ENCODE data around the gene DENND4A. TPM values are rescaled to one million over a fixed set of nuclear protein-coding genes. Genes with fewer than 3 reads are reported as not detected.

DENND4A gene
- total and polyA plus RNA-seq, 9 of the 15 experiments (the other 6 are each of a cell fraction or from before 2014, with no cell fraction given): 6.8 to 32.3 (median 19.9) TPM

DNA sequence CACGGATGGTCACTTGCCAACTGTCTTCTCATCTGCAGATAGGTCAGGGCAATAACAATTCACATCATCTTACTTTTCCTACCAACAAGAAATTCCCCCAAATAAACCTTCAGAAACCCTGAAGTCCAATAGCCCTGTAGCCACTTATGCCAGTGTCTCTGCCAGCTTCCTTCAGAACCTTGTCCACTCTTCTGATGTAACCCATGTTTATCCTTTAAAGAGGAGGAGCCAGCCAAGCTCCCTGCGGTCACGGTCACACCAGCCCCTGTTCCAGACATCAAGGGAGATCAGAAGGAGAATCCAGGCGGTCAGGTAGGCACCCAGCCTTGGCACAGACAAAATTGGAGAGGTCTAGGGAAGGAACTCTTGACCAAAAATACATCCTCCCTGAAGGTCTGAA, 146.7 kb downstream of the DENND4A start:
- ATAC-seq (no peak), FAIRE-seq (no peak), DNase-seq (ENCODE audit: extremely low read depth in 1 of 4, low spot score in 3 of 4) (no peak)
- ChIA-PET POLR2A (interaction anchor here (1.2 kb wide), 1 partner anchor 24 kb away, joined by 3 read pairs; no protein-coding TSS in a partner anchor), CTCF (ENCODE audit: low intra/inter-chr PET ratio) (no interaction called here)
- no peaks in the 10 kb centered on the region for H3K9me1 ChIP-seq (ENCODE audit: control insufficient read depth, insufficient read depth, low read length)
- no peak overlapping the region for H3K4me3 ChIP-seq
- no peak overlapping the region; a peak in 1 of 4 replicates for H3K9ac ChIP-seq (ENCODE audit: insufficient read depth in 1 of 2, low read depth in 2 of 2, low read length in 2 of 2)
- intact Hi-C loops (cut with micrococcal nuclease): no loop called here
- H3K27me3 ChIP-seq (ENCODE audit: control insufficient read depth in 2 of 2, insufficient read depth in 2 of 2, low read length in 2 of 2): no peaks in the 10 kb centered on the region
- H3K79me2 ChIP-seq (ENCODE audit: control insufficient read depth, insufficient read depth, low read length): no peaks in the 10 kb centered on the region
- 34% methylated on average over 3 of the region's 4 CpGs for WGBS (ENCODE audit: insufficient coverage, low coverage, missing lambda C conversion rate)
- no peaks in the 10 kb centered on the region for H3K36me3 ChIP-seq (ENCODE audit: control insufficient read depth, insufficient read depth, low read length)
- H3K4me1 ChIP-seq (replicated peaks in 1 of 2; ENCODE audit: control insufficient read depth in 2 of 2, insufficient read depth in 2 of 2, low read length in 2 of 2): no peaks in the 10 kb centered on the region
- H3K27ac ChIP-seq (ENCODE audit: extremely low read depth, low read depth, low read length): no peak overlapping the region
- TF ChIP-seq CAMTA2 (CRISPR knock-in tag; conservative IDR thresholded peaks at IDR 0.05) (no peak), NFE2 (IDR thresholded peaks at IDR 0.05; ENCODE audit: low read depth) (no peak), ZKSCAN1 (IDR thresholded peaks at IDR 0.05; ENCODE audit: low read depth, low read length) (no peak)
- no peak overlapping the region for H3K4me2 ChIP-seq (ENCODE audit: insufficient read depth, low read length)
- BruUV-seq (replicated peaks): no TSS peak
- no peaks in the 10 kb centered on the region for H4K20me1 ChIP-seq (replicated peaks; ENCODE audit: control insufficient read depth, insufficient read depth, low read length)
- in situ Hi-C loops (cut with MboI): loop anchor here (25.0 kb wide), 1 partner anchor 217 kb away; the partner anchor contains the start of gene RAB11A
- H3K9me3 ChIP-seq (replicated peaks; ENCODE audit: control insufficient read depth, insufficient read depth, low read depth, low read length): no peaks in the 10 kb centered on the region
- no peak overlapping the region for H2AFZ ChIP-seq (ENCODE audit: low read depth, low read length)

DNA sequence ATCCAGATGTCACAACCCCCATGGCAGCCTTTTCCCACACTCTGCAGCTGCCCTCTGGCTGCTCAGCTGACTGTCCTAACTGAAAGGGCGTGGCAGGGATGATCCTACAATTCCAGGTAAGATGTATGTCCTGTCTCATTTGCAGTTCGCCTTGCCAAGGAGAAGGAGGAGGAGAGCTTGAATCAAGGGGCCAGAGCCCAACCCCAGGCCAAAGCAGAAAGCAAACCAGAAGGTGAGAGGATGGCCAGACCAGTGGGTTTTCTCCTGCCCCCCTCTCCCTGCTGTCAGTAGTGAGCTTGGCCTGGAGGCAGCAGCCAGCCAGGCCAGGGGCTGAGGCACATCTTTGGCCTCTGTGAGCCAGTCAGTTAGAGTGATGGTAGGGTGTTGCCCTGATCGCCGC, 147.8 kb downstream of the DENND4A start:
- TF ChIP-seq ZNF79 (CRISPR knock-in tag; IDR thresholded peaks at IDR 0.05; ENCODE audit: low read depth) (no peak), MAFG (tag; conservative IDR thresholded peaks at IDR 0.05) (no peak)
- TF ChIP-seq, protein P1, sequence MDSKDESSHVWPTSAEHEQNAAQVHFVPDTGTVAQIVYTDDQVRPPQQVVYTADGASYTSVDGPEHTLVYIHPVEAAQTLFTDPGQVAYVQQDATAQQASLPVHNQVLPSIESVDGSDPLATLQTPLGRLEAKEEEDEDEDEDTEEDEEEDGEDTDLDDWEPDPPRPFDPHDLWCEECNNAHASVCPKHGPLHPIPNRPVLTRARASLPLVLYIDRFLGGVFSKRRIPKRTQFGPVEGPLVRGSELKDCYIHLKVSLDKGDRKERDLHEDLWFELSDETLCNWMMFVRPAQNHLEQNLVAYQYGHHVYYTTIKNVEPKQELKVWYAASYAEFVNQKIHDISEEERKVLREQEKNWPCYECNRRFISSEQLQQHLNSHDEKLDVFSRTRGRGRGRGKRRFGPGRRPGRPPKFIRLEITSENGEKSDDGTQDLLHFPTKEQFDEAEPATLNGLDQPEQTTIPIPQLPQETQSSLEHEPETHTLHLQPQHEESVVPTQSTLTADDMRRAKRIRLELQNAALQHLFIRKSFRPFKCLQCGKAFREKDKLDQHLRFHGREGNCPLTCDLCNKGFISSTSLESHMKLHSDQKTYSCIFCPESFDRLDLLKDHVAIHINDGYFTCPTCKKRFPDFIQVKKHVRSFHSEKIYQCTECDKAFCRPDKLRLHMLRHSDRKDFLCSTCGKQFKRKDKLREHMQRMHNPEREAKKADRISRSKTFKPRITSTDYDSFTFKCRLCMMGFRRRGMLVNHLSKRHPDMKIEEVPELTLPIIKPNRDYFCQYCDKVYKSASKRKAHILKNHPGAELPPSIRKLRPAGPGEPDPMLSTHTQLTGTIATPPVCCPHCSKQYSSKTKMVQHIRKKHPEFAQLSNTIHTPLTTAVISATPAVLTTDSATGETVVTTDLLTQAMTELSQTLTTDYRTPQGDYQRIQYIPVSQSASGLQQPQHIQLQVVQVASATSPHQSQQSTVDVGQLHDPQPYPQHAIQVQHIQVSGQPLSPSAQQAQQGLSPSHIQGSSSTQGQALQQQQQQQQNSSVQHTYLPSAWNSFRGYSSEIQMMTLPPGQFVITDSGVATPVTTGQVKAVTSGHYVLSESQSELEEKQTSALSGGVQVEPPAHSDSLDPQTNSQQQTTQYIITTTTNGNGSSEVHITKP (IDR thresholded peaks at IDR 0.05; ENCODE audit: partially characterized antibody): peak; percentile 65
- Histone ChIP-seq H2AFZ (ENCODE audit: low read depth, low read length) (no peak overlapping the region), H4K20me1 (replicated peaks; ENCODE audit: control insufficient read depth, insufficient read depth, low read length) (no peaks in the 10 kb centered on the region), H3K9ac (ENCODE audit: insufficient read depth in 1 of 2, low read depth in 2 of 2, low read length in 2 of 2) (peak overlapping the region in 1 of 2 experiments; percentile 59; a peak in 2 of 4 replicates), H3K9me1 (ENCODE audit: control insufficient read depth, insufficient read depth, low read length) (no peaks in the 10 kb centered on the region), H3K9me3 (replicated peaks; ENCODE audit: control insufficient read depth, insufficient read depth, low read depth, low read length) (no peaks in the 10 kb centered on the region), H3K4me1 (replicated peaks in 1 of 2; ENCODE audit: control insufficient read depth in 2 of 2, insufficient read depth in 2 of 2, low read length in 2 of 2) (no peaks in the 10 kb centered on the region; a peak in 1 of 5 replicates), H3K27me3 (ENCODE audit: control insufficient read depth in 2 of 2, insufficient read depth in 2 of 2, low read length in 2 of 2) (no peaks in the 10 kb centered on the region), H3K79me2 (ENCODE audit: control insufficient read depth, insufficient read depth, low read length) (no peaks in the 10 kb centered on the region), H3K4me2 (ENCODE audit: insufficient read depth, low read length) (no peak overlapping the region), H3K36me3 (ENCODE audit: control insufficient read depth, insufficient read depth, low read length) (no peaks in the 10 kb centered on the region), H3K4me3 (no peak overlapping the region), H3K27ac (ENCODE audit: extremely low read depth, low read depth, low read length) (no peak overlapping the region)
- ChIA-PET POLR2A (interaction anchor here (0.5 to 1.2 kb wide), 3 partner anchors 23 to 344 kb away, joined by 3 to 4 read pairs (median 3); no protein-coding TSS in a partner anchor), CTCF (ENCODE audit: low intra/inter-chr PET ratio) (no interaction called here)
- in situ Hi-C loops (cut with MboI) (loop anchor here (25.0 kb wide), 1 partner anchor 218 kb away; the partner anchor contains the start of gene RAB11A), intact Hi-C loops (cut with micrococcal nuclease) (no loop called here)
- BruUV-seq (replicated peaks): no TSS peak
- 46% methylated on average over 4 of the region's 4 CpGs for WGBS (ENCODE audit: insufficient coverage, low coverage, missing lambda C conversion rate)
- DNase-seq (ENCODE audit: extremely low read depth in 1 of 4, low spot score in 3 of 4) (no peak), ATAC-seq (no peak), FAIRE-seq (no peak)
